Measurements from ENCODE around the gene ADAMTS12. TPM values are rescaled to one million over a fixed set of nuclear protein-coding genes. Genes with fewer than 3 reads are reported as not detected.

ADAMTS12 gene
- total and polyA plus RNA-seq, 2 donors (not counting 1 experiment from before 2014, with no cell fraction given): 10.7 to 44.8 TPM

GRCh38 chr5:33736510-33736909 lies 155.3 kb downstream of the ADAMTS12 start:
- no peaks in the 10 kb centered on the region for H3K36me3 ChIP-seq (ENCODE audit: control insufficient read depth, insufficient read depth, low read length)
- no peaks in the 10 kb centered on the region for H3K79me2 ChIP-seq (ENCODE audit: control insufficient read depth, insufficient read depth, low read length)
- no peak overlapping the region for H3K4me3 ChIP-seq (replicated peaks in 1 of 4; ENCODE audit: control extremely low read depth in 1 of 4, insufficient read depth in 1 of 4, low read depth in 3 of 4, low read length in 4 of 4)
- H3K9me3 ChIP-seq (ENCODE audit: control insufficient read depth, insufficient read depth, low read depth, low read length): no peaks in the 10 kb centered on the region
- no peak overlapping the region for H2AFZ ChIP-seq (ENCODE audit: low read length)
- H3K4me2 ChIP-seq (ENCODE audit: extremely low read depth, insufficient read depth, low read length): no peak overlapping the region
- peaks cover 5% of the 10 kb centered on the region for H3K4me1 ChIP-seq (ENCODE audit: control insufficient read depth, extremely low read depth, insufficient read depth, low read length)
- H3K27me3 ChIP-seq (ENCODE audit: control insufficient read depth, insufficient read depth, low read length): no peaks in the 10 kb centered on the region
- TF ChIP-seq CTCF (conservative IDR thresholded peaks at IDR 0.05 in 1 of 2, IDR thresholded peaks at IDR 0.05 in 1 of 2; ENCODE audit: low read depth in 1 of 2, low read length in 2 of 2) (no peak), EZH2 (IDR thresholded peaks at IDR 0.05; ENCODE audit: low read length, missing control alignments) (no peak)
- peak; percentile 92 to 96 for DNase-seq (ENCODE audit: low read depth in 2 of 2)
- H4K20me1 ChIP-seq (ENCODE audit: control insufficient read depth, extremely low read depth, insufficient read depth, low read length): no peaks in the 10 kb centered on the region
- H3K27ac ChIP-seq (ENCODE audit: insufficient read depth, low read length): no peak overlapping the region
- no peak overlapping the region for H3K9ac ChIP-seq (ENCODE audit: insufficient read depth, low read length)

- H4K20me1 ChIP-seq (ENCODE audit: control insufficient read depth, extremely low read depth, insufficient read depth, low read length): no peaks in the 10 kb centered on the region
- H3K36me3 ChIP-seq (ENCODE audit: control insufficient read depth, insufficient read depth, low read length): no peaks in the 10 kb centered on the region
- H3K9ac ChIP-seq (ENCODE audit: insufficient read depth, low read length): no peak overlapping the region
- no peak for DNase-seq (ENCODE audit: low read depth in 2 of 2)
- H3K4me1 ChIP-seq (ENCODE audit: control insufficient read depth, extremely low read depth, insufficient read depth, low read length): peaks cover 5% of the 10 kb centered on the region
- no peaks in the 10 kb centered on the region for H3K27me3 ChIP-seq (ENCODE audit: control insufficient read depth, insufficient read depth, low read length)
- H3K4me2 ChIP-seq (ENCODE audit: extremely low read depth, insufficient read depth, low read length): no peak overlapping the region
- no peak overlapping the region for H3K4me3 ChIP-seq (replicated peaks in 1 of 4; ENCODE audit: control extremely low read depth in 1 of 4, insufficient read depth in 1 of 4, low read depth in 3 of 4, low read length in 4 of 4)
- no peaks in the 10 kb centered on the region for H3K9me3 ChIP-seq (ENCODE audit: control insufficient read depth, insufficient read depth, low read depth, low read length)
- no peak for TF ChIP-seq EZH2 (IDR thresholded peaks at IDR 0.05; ENCODE audit: low read length, missing control alignments)
- no peak for TF ChIP-seq CTCF (conservative IDR thresholded peaks at IDR 0.05 in 1 of 2, IDR thresholded peaks at IDR 0.05 in 1 of 2; ENCODE audit: low read depth in 1 of 2, low read length in 2 of 2)
- H3K79me2 ChIP-seq (ENCODE audit: control insufficient read depth, insufficient read depth, low read length): no peaks in the 10 kb centered on the region
- no peak overlapping the region for H3K27ac ChIP-seq (ENCODE audit: insufficient read depth, low read length)
- no peak overlapping the region for H2AFZ ChIP-seq (ENCODE audit: low read length)
Measured at GRCh38 chr5:33735072-33735471, 156.7 kb downstream of the ADAMTS12 start.

- no peaks in the 10 kb centered on the region for H4K20me1 ChIP-seq (ENCODE audit: control insufficient read depth, extremely low read depth, insufficient read depth, low read length)
- DNase-seq (ENCODE audit: low read depth in 2 of 2): peak in 1 of 2 donors; percentile 74
- H3K4me1 ChIP-seq (ENCODE audit: control insufficient read depth, extremely low read depth, insufficient read depth, low read length): peaks cover 5% of the 10 kb centered on the region
- H2AFZ ChIP-seq (ENCODE audit: low read length): no peak overlapping the region
- no peak overlapping the region for H3K4me2 ChIP-seq (ENCODE audit: extremely low read depth, insufficient read depth, low read length)
- H3K9ac ChIP-seq (ENCODE audit: insufficient read depth, low read length): no peak overlapping the region
- no peaks in the 10 kb centered on the region for H3K79me2 ChIP-seq (ENCODE audit: control insufficient read depth, insufficient read depth, low read length)
- TF ChIP-seq EZH2 (IDR thresholded peaks at IDR 0.05; ENCODE audit: low read length, missing control alignments) (no peak), CTCF (conservative IDR thresholded peaks at IDR 0.05 in 1 of 2, IDR thresholded peaks at IDR 0.05 in 1 of 2; ENCODE audit: low read depth in 1 of 2, low read length in 2 of 2) (no peak)
- H3K27ac ChIP-seq (ENCODE audit: insufficient read depth, low read length): no peak overlapping the region
- no peaks in the 10 kb centered on the region for H3K27me3 ChIP-seq (ENCODE audit: control insufficient read depth, insufficient read depth, low read length)
- H3K4me3 ChIP-seq (replicated peaks in 1 of 4; ENCODE audit: control extremely low read depth in 1 of 4, insufficient read depth in 1 of 4, low read depth in 3 of 4, low read length in 4 of 4): no peak overlapping the region
- no peaks in the 10 kb centered on the region for H3K36me3 ChIP-seq (ENCODE audit: control insufficient read depth, insufficient read depth, low read length)
- no peaks in the 10 kb centered on the region for H3K9me3 ChIP-seq (ENCODE audit: control insufficient read depth, insufficient read depth, low read depth, low read length)
Measured at GRCh38 chr5:33734537-33734936, 157.3 kb downstream of the ADAMTS12 start.
